HepG2 (cell line): ENCODE results near the gene CFTR.

Source experiments
- ARNTL ChIP-seq: sonication (generic); formaldehyde crosslinking; IDR thresholded peaks from 2 replicates; pipeline ENCODE4 v1.4.0; 2020; ENCODE audit warnings: mild to moderate bottlenecking, missing genetic modification reagents
- POLR2A ChIP-seq, 2 experiments: IDR thresholded peaks; 2 replicates each; pipeline ENCODE4 v1.6.1; 2011; ENCODE audit warnings: low read depth in 2 of 2, low read length in 2 of 2, mild to moderate bottlenecking in 1 of 2, moderate library complexity in 1 of 2; ENCODE audit not compliant: insufficient read depth in 1 of 2
- RBAK ChIP-seq: sonication (generic); formaldehyde crosslinking; IDR thresholded peaks from 2 replicates; pipeline ENCODE4 v1.5.1; 2020; ENCODE audit warnings: mild to moderate bottlenecking, missing genetic modification reagents
- SP1 ChIP-seq, 2 experiments: fragments of 450-650 bp in 1 of 2; sonication (generic) in 1 of 2; formaldehyde crosslinking in 1 of 2; IDR thresholded peaks; 2 replicates each; pipeline versions ENCODE4 v1.4.0 to v1.6.1; 2016 to 2020; ENCODE audit warnings: missing genetic modification reagents in 1 of 2
- ZNF232 ChIP-seq: sonication (generic); formaldehyde crosslinking; IDR thresholded peaks from 2 replicates; pipeline ENCODE4 v1.4.0; 2020; ENCODE audit warnings: missing genetic modification reagents, borderline replicate concordance
- ZNF274 ChIP-seq: sonication (generic); formaldehyde crosslinking; IDR thresholded peaks from 2 replicates; pipeline ENCODE4 v1.5.1; 2020; ENCODE audit warnings: mild to moderate bottlenecking, missing genetic modification reagents
- ZSCAN25 ChIP-seq: sonication (generic); formaldehyde crosslinking; IDR thresholded peaks from 2 replicates; pipeline ENCODE4 v1.8.0; 2022; ENCODE audit warnings: mild to moderate bottlenecking, missing genetic modification reagents
- TF ChIP-seq, protein P1 (sequence below): sonication (generic); formaldehyde crosslinking; IDR thresholded peaks from 2 replicates; pipeline ENCODE4 v1.5.0; 2020; ENCODE audit warnings: mild to moderate bottlenecking, missing genetic modification reagents, moderate library complexity
- TF ChIP-seq, protein P2 (sequence below): sonication (generic); formaldehyde crosslinking; IDR thresholded peaks from 2 replicates; pipeline ENCODE4 v1.4.0; 2020; ENCODE audit warnings: missing genetic modification reagents, borderline replicate concordance

DNA sequence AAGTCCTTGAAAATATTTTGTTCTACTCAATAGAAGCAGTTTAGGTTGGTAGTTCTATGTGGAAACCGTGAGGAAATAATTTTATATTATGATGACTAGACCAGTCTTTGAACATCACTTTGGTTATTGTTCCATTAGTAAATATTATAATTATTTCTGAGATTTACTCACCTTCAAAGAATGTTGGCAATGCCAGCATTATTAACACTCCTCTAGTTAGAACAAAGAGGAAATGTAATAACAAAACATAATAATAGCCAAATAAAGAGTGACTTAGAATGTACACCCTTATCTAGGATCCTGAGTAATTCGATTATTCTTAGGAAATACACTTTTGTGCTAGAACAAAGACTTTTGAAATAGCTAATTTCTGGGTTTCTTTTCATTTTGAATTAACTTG is 121.1 kb downstream of the CFTR start:
- TF ChIP-seq, protein P1, sequence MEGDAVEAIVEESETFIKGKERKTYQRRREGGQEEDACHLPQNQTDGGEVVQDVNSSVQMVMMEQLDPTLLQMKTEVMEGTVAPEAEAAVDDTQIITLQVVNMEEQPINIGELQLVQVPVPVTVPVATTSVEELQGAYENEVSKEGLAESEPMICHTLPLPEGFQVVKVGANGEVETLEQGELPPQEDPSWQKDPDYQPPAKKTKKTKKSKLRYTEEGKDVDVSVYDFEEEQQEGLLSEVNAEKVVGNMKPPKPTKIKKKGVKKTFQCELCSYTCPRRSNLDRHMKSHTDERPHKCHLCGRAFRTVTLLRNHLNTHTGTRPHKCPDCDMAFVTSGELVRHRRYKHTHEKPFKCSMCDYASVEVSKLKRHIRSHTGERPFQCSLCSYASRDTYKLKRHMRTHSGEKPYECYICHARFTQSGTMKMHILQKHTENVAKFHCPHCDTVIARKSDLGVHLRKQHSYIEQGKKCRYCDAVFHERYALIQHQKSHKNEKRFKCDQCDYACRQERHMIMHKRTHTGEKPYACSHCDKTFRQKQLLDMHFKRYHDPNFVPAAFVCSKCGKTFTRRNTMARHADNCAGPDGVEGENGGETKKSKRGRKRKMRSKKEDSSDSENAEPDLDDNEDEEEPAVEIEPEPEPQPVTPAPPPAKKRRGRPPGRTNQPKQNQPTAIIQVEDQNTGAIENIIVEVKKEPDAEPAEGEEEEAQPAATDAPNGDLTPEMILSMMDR, result no peak
- TF ChIP-seq, protein P2, sequence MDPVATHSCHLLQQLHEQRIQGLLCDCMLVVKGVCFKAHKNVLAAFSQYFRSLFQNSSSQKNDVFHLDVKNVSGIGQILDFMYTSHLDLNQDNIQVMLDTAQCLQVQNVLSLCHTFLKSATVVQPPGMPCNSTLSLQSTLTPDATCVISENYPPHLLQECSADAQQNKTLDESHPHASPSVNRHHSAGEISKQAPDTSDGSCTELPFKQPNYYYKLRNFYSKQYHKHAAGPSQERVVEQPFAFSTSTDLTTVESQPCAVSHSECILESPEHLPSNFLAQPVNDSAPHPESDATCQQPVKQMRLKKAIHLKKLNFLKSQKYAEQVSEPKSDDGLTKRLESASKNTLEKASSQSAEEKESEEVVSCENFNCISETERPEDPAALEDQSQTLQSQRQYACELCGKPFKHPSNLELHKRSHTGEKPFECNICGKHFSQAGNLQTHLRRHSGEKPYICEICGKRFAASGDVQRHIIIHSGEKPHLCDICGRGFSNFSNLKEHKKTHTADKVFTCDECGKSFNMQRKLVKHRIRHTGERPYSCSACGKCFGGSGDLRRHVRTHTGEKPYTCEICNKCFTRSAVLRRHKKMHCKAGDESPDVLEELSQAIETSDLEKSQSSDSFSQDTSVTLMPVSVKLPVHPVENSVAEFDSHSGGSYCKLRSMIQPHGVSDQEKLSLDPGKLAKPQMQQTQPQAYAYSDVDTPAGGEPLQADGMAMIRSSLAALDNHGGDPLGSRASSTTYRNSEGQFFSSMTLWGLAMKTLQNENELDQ (CRISPR knock-in tag), result no peak
- no peak for TF ChIP-seq ARNTL (CRISPR knock-in tag)
- TF ChIP-seq POLR2A (IDR thresholded peaks at IDR 0.05; ENCODE audit: insufficient read depth in 1 of 2, low read depth in 2 of 2, low read length in 2 of 2), result no peak
- TF ChIP-seq SP1 (IDR thresholded peaks at IDR 0.05), result no peak
- no peak for TF ChIP-seq SP1 (CRISPR knock-in tag; IDR thresholded peaks at IDR 0.05)
- TF ChIP-seq ZNF274 (CRISPR knock-in tag), result no peak
- TF ChIP-seq ZNF232, result no peak
- no peak for TF ChIP-seq ZSCAN25 (CRISPR knock-in tag)
- no peak for TF ChIP-seq RBAK (CRISPR knock-in tag)
